Mucosa of descending colon (tissue), 3 donors: Measurements from ENCODE around the gene HECA. TPM values are rescaled to one million over a fixed set of nuclear protein-coding genes. Genes with fewer than 3 reads are reported as not detected.
"Not testable (repeated sequence)": the region's sequence is repeated elsewhere in the genome, so short reads cannot be mapped to it uniquely, and the experiment has no call there.

Source experiments
- ATAC-seq: fragments of 200-7000 bp; cut with Tn5 transposase; one replicate; pipeline ENCODE4 v1.9.1; 2020; ENCODE audit warnings: mild to moderate bottlenecking, moderate library complexity
- DNase-seq, 3 donors: peaks; one replicate each; pipeline ENCODE4 v3.0.0-alpha.2; 2020
- H3K36me3 ChIP-seq: fragments of 200-600 bp; one replicate; pipeline ENCODE4 v1.8.0; 2021; ENCODE audit warnings: low read depth, mild to moderate bottlenecking
- H3K4me1 ChIP-seq: fragments of 200-600 bp; one replicate; pipeline ENCODE4 v1.8.0; 2021; ENCODE audit warnings: low read depth, mild to moderate bottlenecking
- H3K4me3 ChIP-seq: fragments of 200-600 bp; one replicate; pipeline ENCODE4 v1.8.0; 2021; ENCODE audit warnings: mild to moderate bottlenecking
- H3K9me3 ChIP-seq: fragments of 200-600 bp; one replicate; pipeline ENCODE4 v1.8.0; 2021; ENCODE audit warnings: mild to moderate bottlenecking
- intact Hi-C, 2 donors: fragments of 100-400 bp; cut with DNase I in 1 of 2; cut with micrococcal nuclease in 1 of 2; formaldehyde crosslinking; loops; one replicate each; pipeline versions ENCODE4 v1.11.0 to v1.11.1; 2022; cut with DNase I, micrococcal nuclease
- total RNA-seq, 3 donors: library from RNA; stranded (reverse); fragmentation: NEBNext Ultra II Directional in 2 of 3; extraction: Animal tissue kit (Norgen Biotek cat#: 25700) in 2 of 3; gene quantifications; one replicate each; pipeline versions ENCODE4 v1.2.1 to v1.2.4, GENCODE V29; 2021 to 2023
- TF ChIP-seq, protein P1 (sequence below): fragments of 200-600 bp; IDR thresholded peaks from one replicate; pipeline ENCODE4 v1.8.0; 2022; ENCODE audit warnings: antibody characterized with exemption, mild to moderate bottlenecking
- donor health status: DM: no; HTN: no; CAD: no; lungs with moderate emphysema.
- donor health status: DM: no; HTN: no; CAD: no.
- donor health status: DM: no; HTN: yes; CAD: no.

HECA gene
- total RNA-seq, 3 donors from 2014 or later = 30.8 to 43.2 (median 40.4) TPM

DNA sequence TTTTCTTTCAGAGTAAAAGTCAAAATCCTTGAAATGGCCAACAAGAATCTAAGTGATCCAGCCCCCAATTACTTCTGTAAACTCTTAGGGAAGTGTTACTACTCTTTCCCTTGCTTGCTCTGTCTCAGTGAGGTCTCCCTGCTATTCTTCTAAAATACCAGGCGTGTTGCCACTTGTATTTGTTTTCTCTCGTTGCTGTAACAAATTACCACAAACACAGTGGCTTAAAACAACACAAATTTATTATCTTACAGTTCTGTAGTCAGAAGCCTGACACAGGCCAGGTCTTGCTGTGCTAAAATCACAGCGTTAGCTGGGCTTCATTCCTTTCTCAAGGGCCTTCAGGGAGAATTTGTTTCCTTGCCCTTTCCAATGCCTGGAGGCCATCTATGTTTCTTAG lies 59.9 kb downstream of the HECA start:
- ATAC-seq (no peak), DNase-seq (no peak)
- intact Hi-C loops = no loop called here
- TF ChIP-seq, protein P1, sequence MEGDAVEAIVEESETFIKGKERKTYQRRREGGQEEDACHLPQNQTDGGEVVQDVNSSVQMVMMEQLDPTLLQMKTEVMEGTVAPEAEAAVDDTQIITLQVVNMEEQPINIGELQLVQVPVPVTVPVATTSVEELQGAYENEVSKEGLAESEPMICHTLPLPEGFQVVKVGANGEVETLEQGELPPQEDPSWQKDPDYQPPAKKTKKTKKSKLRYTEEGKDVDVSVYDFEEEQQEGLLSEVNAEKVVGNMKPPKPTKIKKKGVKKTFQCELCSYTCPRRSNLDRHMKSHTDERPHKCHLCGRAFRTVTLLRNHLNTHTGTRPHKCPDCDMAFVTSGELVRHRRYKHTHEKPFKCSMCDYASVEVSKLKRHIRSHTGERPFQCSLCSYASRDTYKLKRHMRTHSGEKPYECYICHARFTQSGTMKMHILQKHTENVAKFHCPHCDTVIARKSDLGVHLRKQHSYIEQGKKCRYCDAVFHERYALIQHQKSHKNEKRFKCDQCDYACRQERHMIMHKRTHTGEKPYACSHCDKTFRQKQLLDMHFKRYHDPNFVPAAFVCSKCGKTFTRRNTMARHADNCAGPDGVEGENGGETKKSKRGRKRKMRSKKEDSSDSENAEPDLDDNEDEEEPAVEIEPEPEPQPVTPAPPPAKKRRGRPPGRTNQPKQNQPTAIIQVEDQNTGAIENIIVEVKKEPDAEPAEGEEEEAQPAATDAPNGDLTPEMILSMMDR = no peak
- H3K4me3 ChIP-seq = no peak overlapping the region
- no peaks in the 10 kb centered on the region for H3K4me1 ChIP-seq
- no peaks in the 10 kb centered on the region for H3K36me3 ChIP-seq
- no peaks in the 10 kb centered on the region for H3K9me3 ChIP-seq

DNA sequence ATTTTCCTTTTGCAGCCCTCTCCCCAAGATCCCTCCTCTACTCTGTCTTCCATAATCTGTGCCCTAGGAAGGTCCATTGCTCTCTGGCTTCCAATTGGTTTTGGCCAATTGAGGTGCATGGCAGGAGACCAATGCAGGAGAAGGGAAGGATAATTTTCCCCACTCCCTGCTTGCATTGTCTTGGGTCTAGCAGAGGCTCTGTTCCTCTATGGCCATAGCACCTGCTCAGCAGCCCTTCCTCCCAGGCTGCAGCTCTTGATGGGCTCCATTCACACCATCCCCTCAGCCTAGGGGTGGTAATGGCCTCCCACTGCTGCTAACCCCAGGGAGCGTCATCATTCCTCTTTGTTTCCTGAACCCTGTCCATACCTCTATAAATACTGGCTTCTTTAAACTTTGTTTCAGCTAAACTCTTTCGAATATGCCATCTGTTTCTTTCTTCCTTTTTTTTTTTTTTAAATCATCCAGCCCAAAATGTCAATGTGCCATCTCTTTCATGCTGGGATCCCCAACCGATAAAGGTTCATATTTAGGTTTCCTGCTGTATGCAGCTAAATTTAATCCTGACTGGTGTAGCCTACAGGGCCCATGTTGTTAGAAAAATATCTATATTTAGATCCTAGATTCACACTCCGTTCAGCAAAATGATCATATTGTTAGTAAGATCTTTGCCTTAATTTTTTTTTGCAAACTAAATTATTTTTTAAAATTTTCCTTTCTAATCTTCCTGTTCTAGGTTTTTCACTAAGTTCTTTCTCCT lies 63.8 kb downstream of the HECA start:
- no peak for DNase-seq
- H3K4me3 ChIP-seq = no peak overlapping the region
- TF ChIP-seq, protein P1 = no peak
- no peaks in the 10 kb centered on the region for H3K36me3 ChIP-seq
- ATAC-seq = no peak
- no peaks in the 10 kb centered on the region for H3K4me1 ChIP-seq
- intact Hi-C loops = no loop called here
- H3K9me3 ChIP-seq = no peaks in the 10 kb centered on the region

DNA sequence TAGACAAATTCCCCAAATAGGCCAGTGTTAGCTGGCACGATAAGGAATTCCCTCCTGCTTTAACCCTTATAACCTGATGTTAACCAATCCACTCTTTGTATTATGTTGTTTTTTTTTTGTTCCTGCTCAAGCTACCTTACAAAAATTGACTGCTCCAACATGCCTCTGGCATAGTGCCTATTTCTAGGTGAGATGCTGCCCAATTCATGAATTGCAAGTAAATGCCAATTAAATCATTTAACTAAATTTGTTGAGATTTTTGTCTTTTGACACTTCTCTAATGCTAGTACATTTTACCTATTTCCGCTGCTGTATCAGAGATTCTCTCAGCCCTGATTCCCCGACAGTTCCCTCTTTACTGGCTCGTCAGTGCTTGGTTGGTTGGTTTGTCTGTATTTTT lies 66.5 kb downstream of the HECA start:
- peaks cover 14% of the 10 kb centered on the region for H3K9me3 ChIP-seq
- DNase-seq (no peak), ATAC-seq (no peak)
- TF ChIP-seq, protein P1 = no peak
- H3K4me3 ChIP-seq = no peak overlapping the region
- H3K4me1 ChIP-seq = no peaks in the 10 kb centered on the region
- intact Hi-C loops = no loop called here
- no peaks in the 10 kb centered on the region for H3K36me3 ChIP-seq

DNA sequence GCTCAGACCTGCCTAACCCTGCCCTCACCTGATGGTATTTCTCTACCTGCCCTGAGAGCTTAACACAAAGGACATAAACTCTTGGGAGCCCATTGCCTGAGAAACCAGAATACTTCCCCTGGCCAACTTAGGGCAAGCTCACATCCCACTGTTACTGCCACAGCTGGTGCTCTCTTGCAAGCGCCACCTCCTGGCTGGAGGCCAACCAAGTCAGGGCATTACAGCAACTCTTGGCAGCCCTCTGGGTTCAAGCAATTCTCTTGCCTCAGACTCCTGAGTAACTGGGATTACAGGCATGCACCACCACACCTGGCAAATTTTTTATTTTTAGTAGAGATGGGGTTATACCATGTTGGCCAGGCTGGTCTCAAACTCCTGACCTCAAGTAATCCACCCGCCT lies 70.1 kb downstream of the HECA start:
- H3K4me1 ChIP-seq = no peaks in the 10 kb centered on the region
- no peak overlapping the region for H3K4me3 ChIP-seq
- no peaks in the 10 kb centered on the region for H3K36me3 ChIP-seq
- ATAC-seq (no peak), DNase-seq (no peak)
- intact Hi-C loops = no loop called here
- H3K9me3 ChIP-seq = peaks cover 19% of the 10 kb centered on the region
- TF ChIP-seq, protein P1 = no peak

DNA sequence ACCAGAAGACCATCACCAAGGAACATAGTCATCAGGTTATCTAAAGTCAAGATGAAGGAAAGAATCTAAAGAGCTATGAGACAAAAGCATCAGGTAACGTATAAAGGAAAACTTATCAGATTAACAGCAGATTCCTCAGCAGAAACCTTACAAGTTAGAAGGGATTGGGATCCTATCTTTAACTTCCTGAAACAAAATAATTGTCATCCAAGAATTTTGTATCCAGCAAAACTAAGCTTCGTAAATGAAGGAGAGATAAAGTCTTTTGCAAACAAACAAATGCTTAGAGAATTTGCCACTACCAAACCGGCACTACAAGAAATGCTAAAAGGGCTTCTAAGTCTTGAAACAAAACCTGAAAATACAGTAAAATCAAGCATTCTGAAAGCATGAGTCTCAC lies 71.0 kb downstream of the HECA start:
- intact Hi-C loops = no loop called here
- H3K9me3 ChIP-seq = peaks cover 27% of the 10 kb centered on the region
- DNase-seq (no peak), ATAC-seq (no peak)
- TF ChIP-seq, protein P1 = no peak
- H3K4me3 ChIP-seq = no peak overlapping the region
- H3K36me3 ChIP-seq = no peaks in the 10 kb centered on the region
- H3K4me1 ChIP-seq = no peaks in the 10 kb centered on the region

DNA sequence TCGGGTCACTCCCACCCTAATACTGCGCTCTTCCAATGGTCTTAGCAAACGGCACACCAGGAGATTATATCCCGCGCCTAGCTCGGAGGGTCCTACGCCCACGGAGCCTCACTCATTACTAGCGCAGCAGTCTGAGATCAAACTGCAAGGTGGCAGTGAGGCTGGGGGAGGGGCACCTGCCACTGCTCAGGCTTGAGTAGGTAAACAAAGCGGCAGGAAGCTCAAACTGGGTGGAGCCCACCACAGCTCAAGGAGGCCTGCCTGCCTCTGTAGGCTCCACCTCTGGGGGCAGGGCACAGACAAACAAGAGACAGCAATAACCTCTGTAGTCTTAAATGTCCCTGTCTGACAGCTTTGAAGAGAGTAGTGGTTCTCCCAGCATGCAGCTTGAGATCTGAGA lies 75.9 kb downstream of the HECA start:
- peaks cover 19% of the 10 kb centered on the region for H3K9me3 ChIP-seq
- H3K36me3 ChIP-seq, H3K4me1 ChIP-seq, DNase-seq, intact Hi-C loops, H3K4me3 ChIP-seq, ATAC-seq: not testable (repeated sequence)

DNA sequence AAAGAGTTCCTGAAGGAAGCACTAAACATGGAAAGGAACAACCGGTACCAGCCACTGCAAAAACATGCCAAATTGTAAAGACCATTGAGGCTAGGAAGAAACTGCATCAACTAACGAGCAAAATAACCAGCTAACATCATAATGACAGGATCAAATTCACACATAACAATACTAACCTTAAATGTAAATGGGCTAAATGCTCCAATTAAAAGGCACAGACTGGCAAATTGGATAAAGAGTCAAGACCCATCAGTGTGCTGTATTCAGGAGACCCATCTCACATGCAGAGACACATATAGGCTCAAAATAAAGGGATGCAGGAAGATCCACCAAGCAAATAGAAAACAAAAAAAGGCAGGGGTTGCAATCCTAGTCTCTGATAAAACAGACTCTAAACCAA lies 77.6 kb downstream of the HECA start:
- ATAC-seq = not testable (repeated sequence)

More for the DNA sequence above, 77.6 kb downstream of the HECA start:
- peaks cover 10% of the 10 kb centered on the region for H3K9me3 ChIP-seq
- DNase-seq, intact Hi-C loops, H3K4me3 ChIP-seq, H3K4me1 ChIP-seq, H3K36me3 ChIP-seq: not testable (repeated sequence)
